Measurements from ENCODE around the gene CYP27C1.

Gene CYP27C1

GRCh38 chr2:127183771-127184170 lies 36.3 kb downstream of the CYP27C1 start:
- H3K27me3 ChIP-seq (ENCODE audit: control insufficient read depth in 5 of 5, insufficient read depth in 4 of 5, low read length in 5 of 5) = no peaks in the 10 kb centered on the region
- H3K9me3 ChIP-seq (ENCODE audit: control insufficient read depth in 5 of 5, low read length in 5 of 5) = peaks cover 0 to 7% (median 3%) of the 10 kb centered on the region in 5 donors
- H3K4me3 ChIP-seq (ENCODE audit: low read depth in 1 of 5, low read length in 5 of 5) = no peak overlapping the region
- no peak overlapping the region for H3K9ac ChIP-seq (ENCODE audit: low read length in 5 of 5)
- no peak overlapping the region for H3K27ac ChIP-seq (ENCODE audit: low read depth, low read length)
- peaks cover 0 to 10% (median 4%) of the 10 kb centered on the region in 5 donors for H3K4me1 ChIP-seq (ENCODE audit: control insufficient read depth in 5 of 5, insufficient read depth in 5 of 5, low read length in 5 of 5)
- no peaks in the 10 kb centered on the region for H3K36me3 ChIP-seq (ENCODE audit: control insufficient read depth in 5 of 5, insufficient read depth in 5 of 5, low read length in 5 of 5)

- no peak overlapping the region for H3K9ac ChIP-seq (ENCODE audit: low read length in 5 of 5)
- peaks cover 0 to 7% (median 3%) of the 10 kb centered on the region in 5 donors for H3K9me3 ChIP-seq (ENCODE audit: control insufficient read depth in 5 of 5, low read length in 5 of 5)
- no peaks in the 10 kb centered on the region for H3K27me3 ChIP-seq (ENCODE audit: control insufficient read depth in 5 of 5, insufficient read depth in 4 of 5, low read length in 5 of 5)
- peaks cover 0 to 10% (median 4%) of the 10 kb centered on the region in 5 donors for H3K4me1 ChIP-seq (ENCODE audit: control insufficient read depth in 5 of 5, insufficient read depth in 5 of 5, low read length in 5 of 5)
- H3K27ac ChIP-seq (ENCODE audit: low read depth, low read length) = no peak overlapping the region
- no peak overlapping the region for H3K4me3 ChIP-seq (ENCODE audit: low read depth in 1 of 5, low read length in 5 of 5)
- H3K36me3 ChIP-seq (ENCODE audit: control insufficient read depth in 5 of 5, insufficient read depth in 5 of 5, low read length in 5 of 5) = no peaks in the 10 kb centered on the region
These were observed 37.3 kb downstream of the CYP27C1 start for GRCh38 chr2:127182626-127183458.

GRCh38 chr2:127181851-127182250 lies 38.2 kb downstream of the CYP27C1 start:
- H3K36me3 ChIP-seq (ENCODE audit: control insufficient read depth in 5 of 5, insufficient read depth in 5 of 5, low read length in 5 of 5) = no peaks in the 10 kb centered on the region
- no peak overlapping the region for H3K27ac ChIP-seq (ENCODE audit: low read depth, low read length)
- no peak overlapping the region for H3K9ac ChIP-seq (ENCODE audit: low read length in 5 of 5)
- peaks cover 0 to 19% (median 10%) of the 10 kb centered on the region in 5 donors for H3K4me1 ChIP-seq (ENCODE audit: control insufficient read depth in 5 of 5, insufficient read depth in 5 of 5, low read length in 5 of 5)
- peaks cover 0 to 7% (median 3%) of the 10 kb centered on the region in 5 donors for H3K9me3 ChIP-seq (ENCODE audit: control insufficient read depth in 5 of 5, low read length in 5 of 5)
- H3K4me3 ChIP-seq (ENCODE audit: low read depth in 1 of 5, low read length in 5 of 5) = no peak overlapping the region
- H3K27me3 ChIP-seq (ENCODE audit: control insufficient read depth in 5 of 5, insufficient read depth in 4 of 5, low read length in 5 of 5) = no peaks in the 10 kb centered on the region

GRCh38 chr2:127179766-127180165 lies 40.3 kb downstream of the CYP27C1 start:
- Histone ChIP-seq H3K36me3 (ENCODE audit: control insufficient read depth in 5 of 5, insufficient read depth in 5 of 5, low read length in 5 of 5) (no peaks in the 10 kb centered on the region), H3K4me1 (ENCODE audit: control insufficient read depth in 5 of 5, insufficient read depth in 5 of 5, low read length in 5 of 5) (peaks cover 10 to 33% (median 27%) of the 10 kb centered on the region in 5 donors), H3K27me3 (ENCODE audit: control insufficient read depth in 5 of 5, insufficient read depth in 4 of 5, low read length in 5 of 5) (no peaks in the 10 kb centered on the region), H3K9me3 (ENCODE audit: control insufficient read depth in 5 of 5, low read length in 5 of 5) (peaks cover 0 to 7% (median 3%) of the 10 kb centered on the region in 5 donors), H3K4me3 (ENCODE audit: low read depth in 1 of 5, low read length in 5 of 5) (no peak overlapping the region), H3K27ac (ENCODE audit: low read depth, low read length) (no peak overlapping the region), H3K9ac (ENCODE audit: low read length in 5 of 5) (no peak overlapping the region)

GRCh38 chr2:127177617-127178263 lies 42.4 kb downstream of the CYP27C1 start:
- Histone ChIP-seq H3K27me3 (ENCODE audit: control insufficient read depth in 5 of 5, insufficient read depth in 4 of 5, low read length in 5 of 5) (no peaks in the 10 kb centered on the region), H3K36me3 (ENCODE audit: control insufficient read depth in 5 of 5, insufficient read depth in 5 of 5, low read length in 5 of 5) (no peaks in the 10 kb centered on the region), H3K4me3 (ENCODE audit: low read depth in 1 of 5, low read length in 5 of 5) (no peak overlapping the region), H3K27ac (ENCODE audit: low read depth, low read length) (peak overlapping the region; percentile 67), H3K4me1 (ENCODE audit: control insufficient read depth in 5 of 5, insufficient read depth in 5 of 5, low read length in 5 of 5) (peaks cover 18 to 50% (median 40%) of the 10 kb centered on the region in 5 donors), H3K9me3 (ENCODE audit: control insufficient read depth in 5 of 5, low read length in 5 of 5) (peaks cover 0 to 7% (median 3%) of the 10 kb centered on the region in 5 donors), H3K9ac (ENCODE audit: low read length in 5 of 5) (no peak overlapping the region)

GRCh38 chr2:127176371-127177311 lies 43.5 kb downstream of the CYP27C1 start:
- no peaks in the 10 kb centered on the region for H3K36me3 ChIP-seq (ENCODE audit: control insufficient read depth in 5 of 5, insufficient read depth in 5 of 5, low read length in 5 of 5)
- H3K27me3 ChIP-seq (ENCODE audit: control insufficient read depth in 5 of 5, insufficient read depth in 4 of 5, low read length in 5 of 5) = no peaks in the 10 kb centered on the region
- H3K4me1 ChIP-seq (ENCODE audit: control insufficient read depth in 5 of 5, insufficient read depth in 5 of 5, low read length in 5 of 5) = peaks cover 20 to 52% (median 43%) of the 10 kb centered on the region in 5 donors
- H3K4me3 ChIP-seq (ENCODE audit: low read depth in 1 of 5, low read length in 5 of 5) = peak overlapping the region; percentile 18 to 51 (median 28)
- H3K9ac ChIP-seq (ENCODE audit: low read length in 5 of 5) = peak overlapping the region in 2 of 5 donors; percentile 48
- H3K9me3 ChIP-seq (ENCODE audit: control insufficient read depth in 5 of 5, low read length in 5 of 5) = peaks cover 0 to 7% (median 3%) of the 10 kb centered on the region in 5 donors
- peak overlapping the region; percentile 69 for H3K27ac ChIP-seq (ENCODE audit: low read depth, low read length)

- Histone ChIP-seq H3K27ac (ENCODE audit: low read depth, low read length) (peak overlapping the region; percentile 69), H3K36me3 (ENCODE audit: control insufficient read depth in 5 of 5, insufficient read depth in 5 of 5, low read length in 5 of 5) (no peaks in the 10 kb centered on the region), H3K9ac (ENCODE audit: low read length in 5 of 5) (peak overlapping the region in 1 of 5 donors; percentile 48), H3K4me3 (ENCODE audit: low read depth in 1 of 5, low read length in 5 of 5) (peak overlapping the region in 2 of 5 donors; percentile 47 to 51), H3K4me1 (ENCODE audit: control insufficient read depth in 5 of 5, insufficient read depth in 5 of 5, low read length in 5 of 5) (peaks cover 20 to 52% (median 43%) of the 10 kb centered on the region in 5 donors), H3K27me3 (ENCODE audit: control insufficient read depth in 5 of 5, insufficient read depth in 4 of 5, low read length in 5 of 5) (no peaks in the 10 kb centered on the region), H3K9me3 (ENCODE audit: control insufficient read depth in 5 of 5, low read length in 5 of 5) (peaks cover 0 to 7% (median 3%) of the 10 kb centered on the region in 5 donors)
These were observed 44.2 kb downstream of the CYP27C1 start for GRCh38 chr2:127175751-127176354.

GRCh38 chr2:127175041-127175721 lies 44.9 kb downstream of the CYP27C1 start:
- Histone ChIP-seq H3K27ac (ENCODE audit: low read depth, low read length) (peak overlapping the region; percentile 69), H3K27me3 (ENCODE audit: control insufficient read depth in 5 of 5, insufficient read depth in 4 of 5, low read length in 5 of 5) (no peaks in the 10 kb centered on the region), H3K9ac (ENCODE audit: low read length in 5 of 5) (no peak overlapping the region), H3K36me3 (ENCODE audit: control insufficient read depth in 5 of 5, insufficient read depth in 5 of 5, low read length in 5 of 5) (no peaks in the 10 kb centered on the region), H3K4me3 (ENCODE audit: low read depth in 1 of 5, low read length in 5 of 5) (no peak overlapping the region), H3K4me1 (ENCODE audit: control insufficient read depth in 5 of 5, insufficient read depth in 5 of 5, low read length in 5 of 5) (peaks cover 20 to 52% (median 47%) of the 10 kb centered on the region in 5 donors), H3K9me3 (ENCODE audit: control insufficient read depth in 5 of 5, low read length in 5 of 5) (peaks cover 0 to 4% (median 2%) of the 10 kb centered on the region in 5 donors)

- Histone ChIP-seq H3K27ac (ENCODE audit: low read depth, low read length) (peak overlapping the region; percentile 50), H3K4me1 (ENCODE audit: control insufficient read depth in 5 of 5, insufficient read depth in 5 of 5, low read length in 5 of 5) (peaks cover 20 to 52% (median 47%) of the 10 kb centered on the region in 5 donors), H3K9me3 (ENCODE audit: control insufficient read depth in 5 of 5, low read length in 5 of 5) (peaks cover 0 to 3% (median under 1%) of the 10 kb centered on the region in 5 donors), H3K27me3 (ENCODE audit: control insufficient read depth in 5 of 5, insufficient read depth in 4 of 5, low read length in 5 of 5) (no peaks in the 10 kb centered on the region), H3K4me3 (ENCODE audit: low read depth in 1 of 5, low read length in 5 of 5) (no peak overlapping the region), H3K9ac (ENCODE audit: low read length in 5 of 5) (peak overlapping the region in 1 of 5 donors; percentile 5), H3K36me3 (ENCODE audit: control insufficient read depth in 5 of 5, insufficient read depth in 5 of 5, low read length in 5 of 5) (no peaks in the 10 kb centered on the region)
These were observed 45.5 kb downstream of the CYP27C1 start for GRCh38 chr2:127174640-127175039.
